ENCODE data around the gene NCF2.

The NCF2 gene

DNA sequence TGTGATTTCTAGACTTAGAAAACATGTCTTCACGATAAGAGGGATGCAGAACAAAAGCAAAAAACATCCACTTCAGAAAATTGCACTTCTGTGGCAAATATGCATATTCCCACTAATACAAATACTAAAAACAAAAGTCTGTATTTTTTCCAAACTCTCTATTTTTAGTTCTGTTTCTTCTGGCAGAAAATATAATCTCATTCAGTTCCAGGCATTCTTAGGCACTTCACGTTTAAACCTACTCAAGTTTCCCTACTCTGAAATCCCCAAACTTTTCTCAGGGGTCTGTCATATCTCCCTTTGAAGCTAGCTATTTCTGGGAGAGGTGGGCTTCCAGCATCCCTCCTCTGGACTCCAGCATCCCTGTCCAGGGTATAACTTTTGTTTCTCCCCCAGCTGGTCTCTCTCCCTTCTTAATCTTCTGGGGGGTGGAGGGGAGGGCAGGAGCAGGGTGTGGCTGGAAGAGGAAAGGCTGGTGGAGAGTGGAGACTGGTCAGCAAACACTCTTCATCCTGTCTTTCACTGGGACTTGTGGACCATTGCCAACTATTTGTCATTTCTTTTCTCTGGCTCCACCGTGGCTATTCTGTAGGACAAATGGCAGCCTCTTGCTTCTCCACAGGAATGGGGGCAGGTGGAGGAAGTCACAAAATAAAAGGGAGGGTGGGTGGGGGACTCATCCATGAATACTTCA lies 19.6 kb upstream of the NCF2 start:
- no peak for DNase-seq

DNA sequence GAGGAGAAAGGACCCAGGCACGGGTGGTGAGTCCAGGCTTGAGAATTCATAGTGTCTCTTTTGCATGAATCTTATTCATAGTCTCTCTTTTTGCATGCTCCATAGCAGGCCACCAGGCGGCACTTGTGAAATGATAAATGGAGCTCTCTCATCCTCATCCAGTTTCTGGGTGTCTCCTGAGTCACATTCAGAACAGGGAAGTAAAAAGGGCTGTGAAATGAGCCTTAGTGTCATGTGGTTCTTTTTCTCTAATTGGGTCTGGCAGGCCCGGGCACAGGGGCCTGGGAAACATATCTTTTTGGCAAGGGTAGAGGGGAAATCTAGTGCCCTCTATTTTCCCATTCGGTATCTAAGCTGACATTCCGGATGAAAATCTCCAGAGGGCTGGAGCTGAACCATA lies 19.1 kb upstream of the NCF2 start:
- DNase-seq = no peak

DNA sequence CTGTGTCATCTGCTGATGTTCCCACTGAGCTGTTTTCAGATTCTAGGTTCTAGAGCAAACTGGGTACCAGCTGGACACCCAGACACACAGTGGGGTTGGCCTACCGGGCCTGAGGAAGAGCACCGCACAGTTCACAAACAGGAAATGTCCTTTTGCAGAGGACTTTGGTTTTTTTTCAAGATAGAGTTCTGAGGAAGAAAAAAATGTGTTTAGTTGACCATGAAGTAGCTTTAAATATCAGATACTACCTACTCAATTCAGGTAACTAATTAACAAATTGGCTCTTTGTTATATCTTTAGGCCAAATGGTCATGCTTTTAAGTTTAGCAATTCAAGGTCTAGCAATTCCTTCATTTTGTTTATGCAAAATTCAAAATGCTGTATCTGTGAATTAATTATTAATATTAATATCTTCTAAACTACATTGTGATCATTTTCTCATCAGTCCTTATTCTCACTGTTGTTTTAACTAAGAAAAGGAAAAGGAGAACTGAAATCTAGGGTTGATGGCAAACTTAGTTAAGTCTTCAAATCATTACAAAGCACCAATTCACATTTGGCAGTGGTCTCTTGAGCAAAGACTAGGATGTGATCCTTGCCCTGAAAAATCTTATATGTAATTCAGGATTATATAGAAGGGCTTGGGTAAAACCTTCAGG lies 17.2 kb upstream of the NCF2 start:
- no peak for DNase-seq

DNA sequence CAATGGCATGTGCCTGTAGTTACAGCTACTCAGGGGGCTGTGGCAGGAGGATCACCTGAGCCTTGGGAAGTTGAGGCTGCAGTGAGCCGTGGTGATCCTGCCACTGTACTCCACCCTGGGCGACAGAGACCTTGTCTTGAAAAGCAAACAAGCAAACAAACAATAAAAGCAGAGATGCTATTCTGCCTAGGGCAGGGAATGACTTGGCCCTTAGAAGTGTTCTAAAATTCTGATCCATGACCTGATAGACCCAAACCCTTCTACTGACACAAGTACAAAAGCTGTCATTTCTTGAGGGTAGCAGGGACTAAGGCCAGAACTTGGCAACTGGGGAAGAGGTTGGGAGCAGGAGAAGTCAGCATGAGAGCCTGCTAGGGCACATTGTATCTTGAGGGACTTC lies 15.6 kb upstream of the NCF2 start:
- DNase-seq = no peak

DNA sequence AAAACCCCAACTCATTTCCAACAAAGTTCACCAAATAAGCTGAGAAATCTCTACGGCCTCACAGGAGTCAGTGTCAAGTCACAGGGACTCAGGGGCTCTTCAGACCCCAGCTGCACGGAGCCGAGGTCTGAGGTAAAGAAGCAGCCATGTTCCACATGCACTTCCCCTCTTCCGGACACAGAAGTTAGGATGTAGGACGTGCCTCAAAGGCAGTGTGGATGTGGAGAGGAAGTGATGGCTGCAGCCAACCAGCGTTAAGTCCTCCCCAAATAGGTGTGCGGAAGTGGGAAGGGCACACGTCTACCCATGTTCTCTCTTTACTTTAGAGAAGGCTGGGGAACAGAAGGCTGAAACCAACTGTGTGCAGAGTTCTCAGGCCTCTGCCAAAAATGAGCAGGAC lies 14.6 kb upstream of the NCF2 start:
- no peak for DNase-seq

DNA sequence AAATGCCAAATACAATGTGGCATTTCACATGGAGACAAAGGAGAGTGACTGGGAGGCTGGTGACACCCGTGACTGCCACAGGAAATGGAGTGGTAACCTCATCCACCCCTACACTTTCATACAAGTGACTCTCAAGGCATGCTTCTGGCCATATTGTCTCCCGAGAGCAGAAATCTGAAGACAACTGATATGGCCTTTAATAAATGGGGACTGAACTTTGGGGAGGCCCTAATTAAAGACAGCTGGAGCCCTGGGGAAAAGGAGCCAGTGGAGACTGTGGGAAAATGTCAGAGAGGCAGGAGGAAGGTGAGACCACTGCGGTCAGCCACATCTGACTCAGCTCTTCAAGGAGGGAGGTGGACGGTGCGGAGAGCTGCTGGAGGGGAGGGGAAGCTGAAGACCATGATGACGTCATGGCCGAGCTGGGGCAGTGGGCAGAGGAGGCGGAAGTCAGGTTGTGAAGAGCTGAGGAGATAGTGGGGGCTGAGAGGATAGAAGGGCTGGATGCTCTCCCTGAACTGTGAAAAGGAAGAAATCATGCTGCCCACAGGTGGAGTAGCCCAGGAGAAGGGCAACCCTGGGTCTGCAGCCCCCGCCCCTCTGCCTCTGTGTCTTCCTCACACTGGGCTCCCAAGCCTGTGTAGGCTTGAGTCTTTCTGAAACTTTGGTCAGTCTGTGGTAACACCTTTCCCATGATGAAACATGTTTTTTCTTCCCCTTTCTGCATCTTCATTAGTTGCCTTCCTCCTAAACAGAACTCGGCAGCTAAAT lies 14.0 kb upstream of the NCF2 start:
- DNase-seq = no peak

DNA sequence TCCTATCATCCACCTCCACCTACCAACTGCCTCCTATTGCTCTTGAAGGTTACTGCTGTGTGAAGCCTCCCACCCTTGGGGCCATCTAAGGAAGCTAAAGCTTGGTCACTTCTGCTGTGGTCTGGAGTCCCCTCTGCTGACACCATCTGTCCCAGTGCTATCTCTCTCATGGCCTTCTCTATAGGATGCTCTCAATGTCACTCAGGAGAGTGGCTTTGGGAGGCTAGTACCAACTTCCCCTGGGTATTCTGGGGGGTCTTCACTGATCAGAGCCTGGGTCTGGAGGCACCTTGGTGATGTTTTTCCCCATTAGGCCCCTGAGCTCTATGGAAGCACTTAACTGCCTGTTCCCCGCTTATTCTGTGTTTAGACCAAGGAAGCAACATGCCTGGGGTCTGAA lies 12.3 kb upstream of the NCF2 start:
- DNase-seq = no peak

DNA sequence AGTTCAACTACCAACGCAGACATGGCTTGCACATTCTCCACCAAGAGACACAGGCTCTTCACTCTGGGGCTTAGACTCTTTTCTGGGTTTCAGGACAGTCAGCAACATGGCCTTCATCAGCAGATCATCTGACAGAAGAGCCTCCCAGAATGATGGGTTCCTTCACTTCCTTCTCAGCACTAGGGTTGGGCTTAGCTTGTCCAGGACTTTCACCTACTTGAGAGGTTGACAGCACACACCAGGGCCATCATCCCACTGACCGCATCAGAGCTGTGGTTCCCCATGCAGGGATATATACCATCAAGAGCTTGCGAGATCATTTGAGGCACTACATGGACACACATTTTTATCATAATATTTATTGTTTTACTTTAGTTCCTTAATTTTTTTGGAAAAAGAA lies 10.4 kb upstream of the NCF2 start:
- DNase-seq = no peak

DNA sequence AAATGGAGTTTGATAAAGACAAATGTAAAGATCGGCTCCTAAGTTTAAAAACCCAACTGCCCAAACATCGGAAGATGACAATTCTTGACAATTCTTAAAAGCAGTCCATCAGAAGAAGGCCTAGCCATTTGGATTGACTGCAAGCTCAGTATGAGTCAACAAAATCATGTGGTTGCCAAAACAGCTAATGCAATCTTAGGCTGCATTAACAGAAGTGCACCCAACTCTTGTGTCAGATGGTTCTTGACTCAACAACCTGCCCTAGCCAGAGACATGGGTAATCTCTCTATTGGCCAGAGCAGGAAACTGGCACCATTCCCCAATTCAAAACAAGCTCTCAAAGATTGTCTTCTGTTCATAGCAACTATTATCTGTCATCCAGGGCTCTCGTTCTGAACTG lies 9.9 kb upstream of the NCF2 start:
- DNase-seq = no peak

DNA sequence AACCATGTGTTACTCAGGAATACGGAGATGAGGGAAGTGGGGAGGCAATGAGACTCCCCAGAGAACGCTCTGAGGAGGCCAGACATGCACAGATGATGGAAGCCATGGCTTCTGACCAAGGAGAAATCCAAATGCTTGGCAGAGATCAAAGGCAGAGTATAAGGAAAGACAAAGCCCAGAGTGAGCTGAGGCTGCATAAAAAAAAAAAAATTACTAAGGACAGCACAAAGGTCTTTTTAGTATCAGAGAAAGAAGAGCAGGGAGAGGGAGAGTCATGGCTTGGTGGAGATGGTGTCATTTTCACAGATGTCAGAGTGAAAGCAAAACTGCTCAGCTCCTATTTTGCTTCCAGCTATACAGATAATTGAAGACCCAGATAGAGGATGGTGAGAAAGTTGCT lies 8.1 kb upstream of the NCF2 start:
- no peak for DNase-seq

DNA sequence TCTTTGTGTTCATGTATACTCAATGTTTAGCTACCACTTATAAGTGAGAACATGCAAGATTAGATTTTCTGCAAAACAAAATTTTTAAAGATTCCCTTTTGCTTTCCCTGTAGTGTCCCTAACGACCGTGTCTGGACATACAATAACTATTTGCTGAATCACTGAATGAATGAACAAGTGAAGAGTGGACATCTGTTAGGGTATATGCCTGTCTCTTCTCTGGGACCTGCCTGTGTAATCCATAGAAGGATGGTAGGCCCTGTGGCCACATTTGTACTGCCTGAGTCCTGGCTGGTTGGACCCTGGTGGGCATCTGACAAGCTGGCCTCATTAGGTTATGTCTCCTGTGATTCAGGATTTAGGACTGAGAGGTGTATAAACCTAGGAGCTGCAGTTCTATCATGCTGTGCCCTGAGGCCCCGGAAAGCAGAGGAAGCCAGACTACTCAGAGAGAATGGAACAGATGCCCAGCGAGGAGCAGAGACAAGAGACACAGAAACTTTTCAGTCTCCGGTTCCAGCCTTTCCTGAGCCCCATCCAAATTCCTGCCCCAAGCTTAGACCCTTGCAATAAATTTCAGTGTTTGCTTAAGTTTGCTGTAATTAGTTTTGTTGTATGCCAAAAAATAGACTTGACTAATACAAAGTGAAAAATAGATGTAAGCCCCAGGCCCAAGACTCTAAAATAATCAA lies 7.5 kb upstream of the NCF2 start:
- no peak for DNase-seq

DNA sequence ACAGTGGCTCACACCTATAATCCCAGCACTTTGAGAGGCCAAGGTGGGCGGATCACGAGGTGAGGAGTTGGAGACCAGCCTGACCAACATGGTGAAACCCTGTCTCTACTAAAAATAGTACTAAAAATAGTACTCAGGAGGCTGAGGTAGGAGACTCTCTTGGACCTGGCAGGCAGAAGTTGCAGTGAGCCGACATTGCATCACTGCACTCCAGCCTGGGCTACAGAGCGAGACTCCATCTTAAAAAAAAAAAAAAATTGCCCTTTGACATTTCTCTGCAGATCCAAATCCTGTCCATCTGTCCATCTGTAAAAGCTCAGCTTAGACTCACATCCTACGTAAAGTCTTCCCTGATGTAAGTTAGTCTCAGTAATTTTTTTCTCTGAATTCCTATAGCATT lies 6.2 kb upstream of the NCF2 start:
- DNase-seq = no peak

DNA sequence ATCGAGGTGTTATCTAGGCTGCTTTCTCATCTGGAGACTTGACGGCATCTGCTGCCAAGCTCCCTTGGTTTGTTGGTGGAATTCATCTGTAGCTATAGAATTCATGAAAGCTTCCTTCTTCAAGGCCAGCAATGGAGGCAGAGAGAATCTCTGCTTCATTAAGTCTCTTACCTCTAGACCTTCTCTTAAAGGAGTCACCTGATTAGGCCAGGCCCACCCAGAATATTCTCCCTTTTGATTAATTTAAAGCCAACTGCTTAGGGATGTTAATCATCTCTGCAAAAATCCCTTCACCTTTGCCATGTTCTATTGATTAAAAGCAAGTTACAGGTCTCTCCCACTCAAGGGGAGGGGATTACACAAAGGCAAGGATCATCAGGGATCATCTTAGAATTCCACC lies 5.3 kb upstream of the NCF2 start:
- no peak for DNase-seq

DNA sequence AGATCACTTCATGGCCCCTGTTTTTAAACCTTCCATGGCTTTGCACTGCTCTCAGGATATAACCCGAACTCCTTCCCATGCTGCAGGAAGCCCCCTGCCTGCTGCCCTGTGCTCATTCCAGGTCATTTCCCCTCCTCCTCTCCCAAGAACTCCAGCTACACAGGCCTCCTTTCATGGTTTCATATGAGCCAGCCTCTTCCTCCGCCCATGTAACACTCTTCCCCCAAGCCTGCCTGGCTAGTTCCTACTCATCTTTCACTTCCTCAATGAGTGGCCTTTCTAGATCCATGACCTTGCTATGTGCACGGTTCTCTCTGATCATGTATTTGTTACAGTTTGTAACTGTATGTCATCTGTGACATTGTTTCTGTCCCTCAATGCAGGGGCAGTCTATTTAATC lies 3.1 kb upstream of the NCF2 start:
- no peak for DNase-seq

DNA sequence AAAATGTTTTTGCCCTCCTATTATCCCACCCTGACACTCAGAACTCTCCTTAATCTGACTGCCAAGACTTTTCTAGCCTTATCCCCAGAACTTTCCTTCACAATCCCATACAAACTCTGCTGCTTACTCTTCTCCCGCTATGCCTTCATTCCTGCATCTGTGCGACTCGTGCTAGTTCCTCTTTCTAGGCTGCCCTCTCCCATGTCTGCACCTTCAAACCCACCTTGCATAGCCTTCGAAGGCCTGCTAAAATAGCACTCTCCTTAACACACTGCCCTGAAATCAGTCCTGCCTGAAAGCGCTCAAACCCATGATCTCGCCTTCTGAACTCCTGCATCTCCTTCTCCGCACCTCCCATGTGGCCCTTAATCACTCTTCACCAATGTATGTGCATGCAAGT lies 2.5 kb upstream of the NCF2 start:
- DNase-seq = no peak

DNA sequence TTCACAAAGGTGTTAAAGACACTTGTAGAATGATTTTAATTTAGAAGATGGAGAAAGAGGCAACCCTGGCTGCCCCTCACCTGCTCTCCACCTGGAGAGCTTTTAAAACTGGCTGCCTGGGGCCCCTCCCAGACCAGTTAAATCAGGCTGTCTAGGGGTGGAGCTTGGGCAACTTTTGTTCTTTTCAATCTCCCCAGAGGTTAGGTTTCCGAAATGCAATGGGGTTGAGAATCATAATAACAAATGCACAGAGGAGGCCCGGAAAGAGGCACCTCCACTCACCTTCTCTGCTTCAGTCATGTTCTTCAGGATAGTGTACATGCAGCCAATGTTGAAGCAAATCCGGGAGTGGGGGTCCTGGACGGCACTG lies 400 bp downstream of the NCF2 start:
- no peak for DNase-seq

DNA sequence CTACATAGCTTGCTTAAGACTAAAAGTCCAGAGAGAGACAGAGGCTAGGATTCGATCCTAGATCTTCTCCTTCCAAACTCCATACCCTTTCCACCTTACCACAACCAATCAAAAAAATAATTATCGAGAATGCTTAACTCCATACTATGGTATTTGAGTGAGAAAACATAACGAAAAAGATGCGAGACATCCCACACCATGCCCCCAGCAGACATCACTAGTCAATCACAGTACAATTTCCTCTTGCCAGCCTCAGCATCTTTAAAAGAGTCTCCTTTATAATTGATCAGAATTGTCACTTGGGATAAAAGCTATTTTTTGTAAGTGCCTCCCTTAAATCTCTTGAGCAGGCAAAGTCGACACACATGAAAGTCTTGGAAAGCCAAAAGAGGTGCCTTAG lies 875 bp downstream of the NCF2 start:
- no peak for DNase-seq

DNA sequence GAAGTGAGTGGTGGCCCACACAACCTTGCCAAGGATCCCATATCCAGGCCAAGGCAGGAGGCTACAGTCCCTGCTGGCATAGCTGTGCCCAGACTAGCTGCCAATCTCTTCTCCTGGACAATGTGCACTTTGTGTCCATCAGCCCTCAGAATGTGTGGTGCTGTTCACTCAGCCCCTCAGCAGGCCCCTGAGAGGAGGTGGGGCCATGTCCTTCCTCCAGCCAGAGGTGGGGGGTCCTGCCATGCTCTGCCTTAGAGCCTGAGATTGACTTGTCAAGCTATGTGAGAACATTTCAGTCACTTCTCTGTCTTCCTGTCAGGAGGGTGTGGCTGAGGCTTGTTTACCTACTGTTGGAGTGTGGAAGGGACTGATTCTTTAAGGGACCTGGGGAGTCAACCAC lies 1.4 kb downstream of the NCF2 start:
- no peak for DNase-seq

DNA sequence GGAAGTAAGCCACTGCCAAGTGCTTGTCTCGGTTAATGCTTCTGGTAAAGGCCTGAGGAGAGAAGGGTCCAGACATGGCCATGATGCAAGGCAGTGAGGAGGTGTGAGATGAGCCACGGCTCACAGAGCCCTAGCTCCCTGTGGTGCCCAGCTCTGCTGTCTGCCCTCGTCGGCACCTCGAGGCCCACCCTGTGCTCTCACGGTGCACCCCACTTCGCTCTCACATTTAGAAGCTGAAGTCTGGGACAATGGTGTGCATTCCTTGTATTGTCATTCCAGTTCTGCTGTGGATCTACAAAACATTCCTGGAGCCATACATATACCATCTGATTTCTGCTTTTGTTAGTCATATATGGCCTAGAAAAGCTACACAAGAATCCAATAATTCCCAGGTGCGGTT lies 3.3 kb downstream of the NCF2 start:
- no peak for DNase-seq

DNA sequence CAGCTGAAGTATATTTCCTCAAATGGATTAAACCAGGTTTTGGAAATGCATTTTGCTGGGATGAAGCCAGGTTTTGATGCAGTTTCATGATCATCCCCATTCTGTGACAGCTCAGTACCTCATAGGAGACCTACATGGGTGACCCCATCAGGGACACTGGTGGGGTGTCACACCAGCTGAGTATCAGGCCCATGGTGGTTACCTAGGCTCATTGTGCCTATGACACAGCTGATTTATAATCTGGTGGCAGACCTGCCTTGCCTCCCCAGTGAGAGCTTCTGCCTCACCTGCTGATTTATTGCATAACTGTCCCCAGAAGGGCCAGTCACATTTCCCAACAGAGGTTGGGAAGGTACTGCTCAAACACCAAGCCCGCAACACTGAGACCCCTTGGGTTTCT lies 3.8 kb downstream of the NCF2 start:
- DNase-seq = no peak

DNA sequence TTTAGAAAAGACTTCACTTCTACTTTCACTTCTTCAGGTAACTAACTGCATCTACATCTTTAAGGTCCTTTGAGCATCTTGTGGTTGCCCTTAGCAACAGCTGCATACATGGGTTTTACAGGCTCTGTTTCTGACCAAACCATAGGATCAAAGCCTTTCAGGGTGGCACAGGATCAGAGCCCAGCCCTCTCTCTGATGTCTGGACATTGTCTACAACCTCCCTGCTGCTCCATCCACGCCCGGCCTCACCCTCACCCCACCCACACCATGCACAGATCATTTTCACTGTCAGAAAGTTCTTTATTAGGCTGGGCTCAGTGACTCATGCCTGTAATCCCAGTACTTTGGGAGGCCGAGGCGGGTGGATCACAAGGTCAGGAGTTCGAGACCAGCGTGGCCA lies 5.2 kb downstream of the NCF2 start:
- DNase-seq = no peak

DNA sequence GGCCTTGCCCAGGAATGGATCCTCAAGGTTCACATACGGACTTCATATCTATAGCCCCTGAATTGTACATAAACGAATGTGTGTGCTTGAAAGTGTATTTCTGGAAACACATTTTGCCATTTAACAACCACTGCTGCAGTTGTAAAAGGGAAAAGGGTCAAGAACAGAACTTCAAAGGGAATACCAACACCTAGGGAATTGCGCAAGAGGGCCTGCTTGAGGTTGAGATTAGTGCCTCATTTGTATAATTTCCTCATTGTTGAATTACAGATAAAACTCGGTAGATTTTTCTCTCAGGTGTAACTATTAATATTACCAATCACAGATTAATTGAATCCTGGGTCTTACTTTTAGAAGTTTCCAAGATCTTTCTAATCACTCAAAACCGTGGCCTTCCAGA lies 6.1 kb downstream of the NCF2 start:
- DNase-seq = no peak

DNA sequence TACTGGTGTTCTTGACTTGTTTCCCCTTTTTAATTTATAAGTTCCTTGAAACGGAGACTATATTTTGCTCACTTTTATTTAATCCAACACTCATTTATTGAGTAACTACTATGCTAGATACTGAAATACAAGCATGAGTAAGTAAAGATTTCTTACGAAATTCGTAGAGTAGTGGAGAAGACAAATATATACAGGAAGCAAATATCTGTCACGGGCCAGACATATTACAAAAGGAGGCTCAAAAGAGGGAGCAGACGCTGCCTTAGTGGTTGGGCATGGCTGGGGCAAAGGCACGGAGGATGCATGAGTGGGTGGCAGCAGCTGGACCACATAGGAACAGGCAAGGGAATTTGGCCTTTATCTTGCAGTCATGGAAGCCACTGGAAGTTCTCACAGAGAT lies 6.8 kb downstream of the NCF2 start:
- DNase-seq = no peak

Measured in stimulated activated naive CD4-positive, alpha-beta T cell treated with Interleukin-2 at 50 U/mL for 16 hours (primary cell).